A673 (cell line): ENCODE results near the gene SLC25A36. TPM values are rescaled to one million over a fixed set of nuclear protein-coding genes. Genes with fewer than 3 reads are reported as not detected.

Source experiments
- BruUV-seq: library from RNA; stranded (reverse); fragments of 400-500 nt; replicated peaks from 2 replicates; lab custom pipeline; 2021; lab: Mats Ljungman, UMichigan
- CTCF ChIA-PET: fragments of 300-600 bp; sonication (Branson Sonifier 250); formaldehyde crosslinking; loops from one replicate; lab custom pipeline; 2022; ENCODE audit warnings: antibody characterized with exemption; lab: Charles Lee
- POLR2A ChIA-PET: fragments of 300-600 bp; sonication (Branson Sonifier 250); formaldehyde crosslinking; loops from one replicate; lab custom pipeline; 2022; ENCODE audit warnings: antibody characterized with exemption; ENCODE audit not compliant: low non-redundant PET; lab: Charles Lee
- DNase-seq: peaks from one replicate; pipeline ENCODE4 v3.0.0-alpha.2; 2015; ENCODE audit warnings: low spot score
- H3K27ac ChIP-seq: fragments of 200-600 bp; sonication (generic); 2 replicates; pipeline ENCODE4 v1.5.1; 2016; ENCODE audit warnings: mixed run types, low read depth, mild to moderate bottlenecking, mixed read lengths, antibody characterized with exemption, low read length; ENCODE audit not compliant: poor library complexity, severe bottlenecking
- H3K27me3 ChIP-seq: fragments of 200-600 bp; sonication (generic); replicated peaks from 2 replicates; pipeline ENCODE4 v1.6.1; 2017; ENCODE audit warnings: mixed run types, low read depth, mild to moderate bottlenecking, mixed read lengths, antibody characterized with exemption, low read length; ENCODE audit not compliant: insufficient read depth, poor library complexity
- H3K36me3 ChIP-seq: fragments of 200-600 bp; sonication (generic); 2 replicates; pipeline ENCODE4 v1.6.1; 2016; ENCODE audit warnings: mixed run types, mild to moderate bottlenecking, mixed read lengths, antibody characterized with exemption, low read length; ENCODE audit not compliant: insufficient read depth, poor library complexity, severe bottlenecking
- H3K4me1 ChIP-seq: fragments of 200-600 bp; sonication (generic); 2 replicates; pipeline ENCODE4 v1.6.1; 2017; ENCODE audit warnings: mixed run types, mild to moderate bottlenecking, mixed read lengths, antibody characterized with exemption, low read length; ENCODE audit not compliant: insufficient read depth, poor library complexity, severe bottlenecking
- H3K4me3 ChIP-seq: fragments of 200-600 bp; sonication (generic); 2 replicates; pipeline ENCODE4 v1.5.1; 2016; ENCODE audit warnings: low read depth, mixed run types, mild to moderate bottlenecking, mixed read lengths, low read length; ENCODE audit not compliant: poor library complexity, severe bottlenecking
- H3K9me3 ChIP-seq: fragments of 200-600 bp; sonication (generic); 2 replicates; pipeline ENCODE4 v1.6.1; 2016; ENCODE audit warnings: mixed run types, low read depth, mild to moderate bottlenecking, mixed read lengths, antibody characterized with exemption, low read length; ENCODE audit not compliant: poor library complexity, severe bottlenecking
- CTCF ChIP-seq: fragments of 300-800, 200-600 bp; sonication (generic); conservative IDR thresholded peaks from 2 replicates; pipeline ENCODE4 v1.5.1; 2017; ENCODE audit warnings: low read depth, mild to moderate bottlenecking, antibody characterized with exemption, low read length, moderate library complexity, mixed read lengths
- EZH2 ChIP-seq: fragments of 200-600 bp; sonication (generic); IDR thresholded peaks from 2 replicates; pipeline ENCODE4 v1.6.1; 2017; ENCODE audit warnings: borderline replicate concordance, low read depth, mild to moderate bottlenecking, mixed read lengths, antibody characterized with exemption, low read length; ENCODE audit not compliant: poor library complexity, severe bottlenecking
- intact Hi-C: fragments of 100-400 bp; cut with micrococcal nuclease; formaldehyde crosslinking; loops from one replicate; pipeline ENCODE4 v1.10.0; 2022; ENCODE audit not compliant: unreplicated experiment
- total RNA-seq: library from RNA; stranded (reverse); gene quantifications from 2 replicates; pipeline ENCODE4 v1.2.3, GENCODE V29; 2021

SLC25A36 gene
- total RNA-seq, 1 experiment from 2014 or later, result 43.5 TPM

- DNase-seq, result no peak
- CTCF ChIA-PET, result no interaction called here
- no peak overlapping the region for H3K27ac ChIP-seq
- POLR2A ChIA-PET, result no interaction called here
- intact Hi-C loops, result no loop called here
- BruUV-seq, result no TSS peak
- no peaks in the 10 kb centered on the region for H3K4me1 ChIP-seq
- TF ChIP-seq EZH2 (no peak), CTCF (no peak)
- H3K27me3 ChIP-seq, result peaks cover 23% of the 10 kb centered on the region
- H3K4me3 ChIP-seq, result no peak overlapping the region
- H3K9me3 ChIP-seq, result no peaks in the 10 kb centered on the region
- H3K36me3 ChIP-seq, result no peaks in the 10 kb centered on the region
These were observed 10.6 kb upstream of the SLC25A36 start for GRCh38 chr3:140931016-140931454.

- peaks cover 23% of the 10 kb centered on the region for H3K27me3 ChIP-seq
- no peak overlapping the region for H3K27ac ChIP-seq
- H3K4me3 ChIP-seq, result no peak overlapping the region
- ChIA-PET CTCF (no interaction called here), POLR2A (no interaction called here)
- no TSS peak for BruUV-seq
- DNase-seq, result no peak
- intact Hi-C loops, result no loop called here
- H3K9me3 ChIP-seq, result no peaks in the 10 kb centered on the region
- TF ChIP-seq CTCF (no peak), EZH2 (no peak)
- H3K36me3 ChIP-seq, result no peaks in the 10 kb centered on the region
- H3K4me1 ChIP-seq, result no peaks in the 10 kb centered on the region
These were observed 9.8 kb upstream of the SLC25A36 start for GRCh38 chr3:140931801-140932200.

- H3K27ac ChIP-seq, result no peak overlapping the region
- no peak for DNase-seq
- peaks cover 16% of the 10 kb centered on the region for H3K27me3 ChIP-seq
- ChIA-PET POLR2A (no interaction called here), CTCF (no interaction called here)
- intact Hi-C loops, result no loop called here
- no peaks in the 10 kb centered on the region for H3K4me1 ChIP-seq
- no peaks in the 10 kb centered on the region for H3K36me3 ChIP-seq
- H3K4me3 ChIP-seq, result no peak overlapping the region
- no peak for TF ChIP-seq CTCF
- no peak for TF ChIP-seq EZH2
- no TSS peak for BruUV-seq
- no peaks in the 10 kb centered on the region for H3K9me3 ChIP-seq
These were observed 8.5 kb upstream of the SLC25A36 start for GRCh38 chr3:140933109-140933508.
